Forelimb muscle (tissue), 1 donor: Measurements from ENCODE around the gene DVL3. TPM values are rescaled to one million over a fixed set of nuclear protein-coding genes. Genes with fewer than 3 reads are reported as not detected.
"Not testable (repeated sequence)": the region's sequence is repeated elsewhere in the genome, so short reads cannot be mapped to it uniquely, and the experiment has no call there.

Experiments used
- DNase-seq: peaks from one replicate; pipeline ENCODE4 v3.0.0-alpha.2; 2013; ENCODE audit warnings: low read depth
- polyA plus RNA-seq: library from polyadenylated mRNA; unstranded; fragments of 120-200 nt; gene quantifications from one replicate; pipeline ENCODE4 v1.2.1, GENCODE V29; 2013; ENCODE audit not compliant: insufficient read length

Gene DVL3
- polyA plus RNA-seq, 1 donor = 85.7 TPM

DNA sequence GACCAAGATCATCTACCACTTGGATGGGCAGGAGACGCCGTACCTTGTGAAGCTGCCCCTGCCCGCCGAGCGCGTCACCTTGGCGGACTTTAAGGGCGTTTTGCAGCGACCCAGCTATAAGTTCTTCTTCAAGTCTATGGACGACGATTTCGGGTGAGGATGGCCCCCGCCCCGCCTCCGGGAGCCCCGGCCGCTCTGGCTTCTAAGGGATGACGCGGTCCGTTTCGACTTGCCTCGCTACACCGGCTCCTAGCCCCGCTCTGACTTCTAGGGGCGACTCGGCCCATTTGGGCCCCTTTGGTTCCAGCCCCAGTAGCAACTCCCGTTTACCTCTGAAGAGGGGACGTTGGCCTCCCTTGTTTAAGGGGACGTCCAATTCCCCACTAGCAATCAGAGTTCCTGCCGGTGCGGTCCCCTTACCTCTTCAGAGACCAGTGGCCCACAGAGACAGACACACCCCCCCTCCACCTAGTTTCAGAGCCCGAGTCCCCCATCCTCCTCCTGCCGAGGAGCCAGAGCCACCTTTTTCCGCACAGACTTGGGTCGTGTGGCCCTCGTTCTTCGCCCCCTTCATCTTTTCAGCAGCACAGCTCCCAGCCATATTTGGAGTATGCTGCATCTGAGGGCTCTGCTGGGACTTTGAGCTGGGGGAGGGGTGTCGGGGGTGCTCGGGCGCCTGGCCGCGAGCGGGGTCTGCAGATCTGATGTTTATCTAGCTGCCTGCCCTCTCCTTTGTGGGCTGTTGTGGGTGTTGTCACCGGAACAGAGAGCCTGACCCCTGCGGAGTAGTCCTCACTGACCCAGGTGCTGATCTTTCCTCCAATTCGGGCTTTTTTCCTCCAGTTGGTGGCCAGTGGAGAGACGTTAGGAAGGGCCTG lies 706 bp downstream of the DVL3 start:
- no peak for DNase-seq

DNA sequence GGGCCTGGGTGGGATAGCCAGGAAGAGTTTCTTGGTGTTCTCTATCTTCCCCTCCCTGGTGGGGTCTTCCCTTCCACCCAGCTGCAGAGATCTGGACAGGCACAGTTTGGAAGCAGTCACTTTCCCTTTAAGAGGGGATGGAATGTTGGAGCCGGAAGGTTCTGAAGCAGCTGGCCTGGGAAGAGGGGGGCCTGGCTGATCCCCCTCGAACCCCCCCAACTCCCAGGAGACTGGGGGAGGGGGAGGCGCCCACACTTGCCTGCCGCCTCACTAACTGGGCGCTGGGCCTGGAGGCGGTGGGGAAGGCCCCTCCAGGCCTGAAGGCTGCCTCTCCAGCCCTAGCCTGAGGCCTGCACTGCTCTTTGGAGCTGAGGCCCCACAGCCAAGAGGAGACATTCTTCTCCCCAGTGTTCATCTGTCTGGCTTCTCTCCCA lies 1.4 kb downstream of the DVL3 start:
- DNase-seq = no peak

DNA sequence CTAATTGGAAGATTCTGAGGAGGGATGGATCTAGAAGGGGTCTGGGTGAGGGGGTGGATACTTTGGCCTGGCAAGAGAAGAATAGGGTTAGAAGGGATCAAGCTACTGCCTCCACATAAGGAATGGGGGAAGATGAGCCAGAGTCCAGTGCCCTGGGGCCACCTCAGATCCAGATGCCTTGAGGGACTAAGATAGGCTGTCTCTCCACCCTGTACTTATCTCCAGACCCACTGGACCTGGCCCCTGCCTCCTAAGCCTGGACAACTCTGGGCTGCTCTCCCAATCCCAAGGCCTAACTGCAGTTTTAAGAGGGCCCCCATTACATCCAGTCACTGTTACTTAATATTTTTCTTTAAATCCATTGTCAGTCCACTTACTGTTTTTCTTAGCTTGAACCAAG lies 2.0 kb downstream of the DVL3 start:
- DNase-seq = no peak

DNA sequence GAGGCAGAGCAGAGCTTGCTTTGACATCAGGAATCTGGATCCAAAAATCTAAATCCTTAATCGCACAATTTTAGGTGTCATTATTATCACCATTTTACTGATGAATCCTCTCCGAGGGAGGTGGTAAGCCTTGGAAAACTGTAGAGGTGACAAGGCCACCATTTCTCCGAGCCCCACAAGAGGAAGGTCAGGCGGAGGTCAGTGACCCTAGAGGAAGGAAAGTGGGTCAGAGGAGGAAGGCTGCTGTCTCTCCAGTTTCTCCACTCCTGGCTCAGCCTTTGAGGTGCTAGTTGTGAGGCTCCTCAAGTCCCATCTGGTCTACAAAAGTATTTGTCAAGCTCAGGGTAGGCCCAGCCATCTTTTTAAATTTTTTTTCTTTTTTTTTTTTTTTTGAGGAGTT lies 3.2 kb downstream of the DVL3 start:
- DNase-seq = no peak

DNA sequence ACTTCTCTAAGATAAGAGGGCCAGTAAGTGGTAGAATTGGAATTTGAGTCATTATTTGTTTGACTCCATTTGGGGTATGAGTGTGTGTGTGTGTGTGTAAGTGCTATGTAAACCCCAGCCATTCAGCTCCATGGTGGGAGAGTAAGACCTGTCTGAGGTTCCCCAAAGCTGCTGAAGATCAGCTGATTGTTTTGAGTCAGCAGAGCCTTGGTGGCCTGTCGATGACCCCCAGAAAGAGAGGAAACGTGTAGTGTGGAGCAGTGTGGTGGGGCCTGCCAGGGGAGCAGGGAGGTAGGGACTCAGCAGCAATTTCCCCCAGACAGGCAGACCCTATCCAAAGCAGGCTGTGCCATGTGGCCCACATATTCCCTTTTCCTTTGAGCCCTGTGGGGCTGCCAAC lies 5.3 kb downstream of the DVL3 start:
- no peak for DNase-seq

DNA sequence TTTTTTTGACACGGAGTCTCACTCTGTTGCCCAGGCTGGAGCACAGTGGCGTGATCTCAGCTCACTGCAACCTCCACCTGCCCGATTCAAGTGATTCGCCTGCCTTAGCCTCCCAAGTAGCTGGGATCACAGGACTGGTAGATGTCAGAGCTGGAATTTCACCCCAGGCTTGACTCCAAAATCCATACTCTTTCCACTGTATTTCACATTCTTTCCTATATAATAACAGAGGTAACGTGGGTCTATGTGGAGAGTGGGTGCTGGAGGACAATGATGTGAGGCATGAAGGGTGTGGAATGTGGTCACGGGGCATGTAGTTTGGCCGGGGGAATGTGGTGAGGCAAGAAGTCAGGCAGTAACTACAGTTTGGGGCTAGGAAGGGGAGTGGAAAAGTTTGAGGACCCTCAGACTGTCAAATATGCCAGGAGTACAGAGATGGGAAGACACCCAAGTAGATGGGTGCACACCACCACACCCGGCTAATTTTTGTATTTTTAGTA lies 7.4 kb downstream of the DVL3 start:
- not testable (repeated sequence) for DNase-seq

DNA sequence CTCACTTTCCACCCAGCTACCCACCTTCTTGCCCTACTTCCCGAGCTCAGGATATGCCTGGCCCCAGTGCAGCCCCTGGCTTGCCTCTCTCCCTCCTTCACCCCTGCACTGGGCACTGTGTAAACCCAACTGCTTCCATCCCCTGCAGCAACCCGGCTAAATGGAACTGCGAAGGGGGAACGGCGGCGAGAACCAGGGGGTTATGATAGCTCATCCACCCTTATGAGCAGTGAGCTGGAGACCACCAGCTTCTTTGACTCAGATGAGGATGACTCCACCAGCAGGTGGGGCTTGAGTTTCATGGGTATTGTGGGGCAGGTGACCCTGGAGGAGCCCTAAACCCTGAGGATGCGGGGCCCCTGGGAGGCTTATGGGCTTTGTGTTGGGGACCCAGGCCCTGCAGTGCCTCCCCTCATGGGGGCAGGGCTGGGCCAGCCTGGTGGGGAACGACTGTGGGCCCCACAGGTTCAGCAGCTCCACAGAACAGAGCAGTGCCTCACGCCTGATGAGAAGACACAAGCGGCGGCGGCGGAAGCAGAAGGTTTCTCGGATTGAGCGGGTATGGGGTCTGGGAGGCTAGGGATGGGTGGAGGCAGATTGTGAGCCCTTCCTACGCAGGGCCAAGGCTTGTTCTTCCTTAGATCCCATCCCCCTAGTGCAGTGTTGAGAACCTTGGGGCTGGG lies 9.6 kb downstream of the DVL3 start:
- no peak for DNase-seq

DNA sequence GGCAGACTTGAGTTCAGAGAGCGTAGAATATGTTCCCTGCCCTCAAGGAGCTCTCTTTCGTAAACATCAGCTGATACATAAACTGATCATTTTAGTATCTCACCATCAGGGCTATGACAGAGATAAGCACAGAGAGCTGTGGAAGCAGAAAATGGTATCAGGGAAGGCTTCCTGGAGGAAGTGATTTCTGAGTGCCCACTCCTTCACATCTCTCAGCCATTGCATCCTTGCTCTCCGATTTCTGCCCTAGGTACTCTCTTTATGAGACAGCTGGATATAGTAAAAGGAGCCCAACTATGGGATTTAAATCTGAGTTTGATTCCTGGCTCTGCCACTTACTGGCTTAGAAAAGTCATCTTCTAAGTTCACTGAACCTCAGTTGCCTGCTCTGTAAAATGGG lies 10.4 kb downstream of the DVL3 start:
- no peak for DNase-seq

DNA sequence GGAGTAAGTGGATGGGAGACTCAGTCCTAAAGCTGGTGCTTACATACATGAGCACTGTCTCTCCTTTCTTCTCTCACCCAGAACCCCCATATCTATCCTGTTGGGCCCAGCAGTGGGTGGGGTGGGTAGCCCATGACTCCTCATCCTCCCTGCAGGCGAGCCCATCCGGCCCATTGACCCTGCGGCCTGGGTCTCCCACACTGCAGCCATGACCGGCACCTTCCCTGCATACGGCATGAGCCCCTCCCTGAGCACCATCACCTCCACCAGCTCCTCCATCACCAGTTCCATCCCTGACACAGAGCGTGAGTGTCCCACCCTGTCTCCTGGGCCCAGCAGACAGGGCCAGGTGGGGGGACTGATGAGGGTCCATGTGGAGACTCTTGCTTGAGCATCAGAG lies 11.5 kb downstream of the DVL3 start:
- DNase-seq = no peak

DNA sequence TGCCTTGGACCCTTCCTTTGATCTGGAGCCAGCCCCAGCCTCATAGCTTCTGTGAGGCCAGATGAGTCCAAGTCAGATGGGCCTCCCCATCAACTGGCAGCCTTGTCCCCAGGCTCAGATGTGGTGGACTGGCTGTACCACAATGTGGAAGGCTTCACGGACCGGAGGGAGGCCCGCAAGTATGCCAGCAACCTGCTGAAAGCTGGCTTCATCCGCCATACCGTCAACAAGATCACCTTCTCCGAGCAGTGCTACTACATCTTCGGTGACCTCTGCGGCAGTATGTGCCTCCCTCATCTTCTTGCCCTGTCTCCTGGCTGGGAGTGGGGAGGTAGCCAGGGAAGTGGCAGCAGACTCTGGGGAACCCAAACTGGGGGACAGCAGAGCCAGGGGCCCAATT lies 12.6 kb downstream of the DVL3 start:
- no peak for DNase-seq

DNA sequence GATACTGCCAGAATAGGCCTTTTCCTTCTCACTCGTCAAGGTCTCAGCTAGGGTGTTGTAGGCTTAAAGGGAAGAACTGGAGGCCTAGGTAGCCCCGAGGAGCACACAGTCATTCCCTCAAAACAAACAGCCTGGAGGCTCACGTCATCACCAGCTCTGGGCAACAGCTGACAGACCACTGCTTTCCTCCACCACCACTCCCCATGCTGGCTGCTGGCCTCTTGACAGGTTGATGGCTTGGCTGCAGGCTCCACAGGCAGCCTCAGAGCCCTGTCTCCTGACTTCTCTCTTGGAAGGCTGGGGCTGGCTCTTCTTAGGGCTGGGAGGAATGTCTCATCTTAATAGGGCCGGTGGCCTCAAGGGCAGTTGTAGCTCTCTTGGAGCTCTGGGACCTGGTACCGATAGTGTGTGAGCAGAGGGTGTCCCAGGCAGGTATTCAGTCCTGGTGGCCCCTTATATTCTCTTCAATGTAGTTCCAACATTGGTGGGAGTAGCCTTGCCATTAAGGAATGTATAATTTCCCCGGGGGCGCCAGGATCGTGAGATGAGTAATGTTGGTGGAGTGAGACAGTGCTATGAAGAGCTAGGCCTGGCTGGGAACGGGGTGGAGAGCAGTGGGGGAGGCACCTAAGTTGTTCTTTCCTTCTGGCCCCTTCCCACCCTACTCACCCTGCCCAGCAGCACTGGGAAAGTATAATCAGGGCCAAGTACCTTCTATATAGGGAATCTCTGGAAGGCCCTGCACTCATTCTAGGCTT lies 13.4 kb downstream of the DVL3 start:
- no peak for DNase-seq

DNA sequence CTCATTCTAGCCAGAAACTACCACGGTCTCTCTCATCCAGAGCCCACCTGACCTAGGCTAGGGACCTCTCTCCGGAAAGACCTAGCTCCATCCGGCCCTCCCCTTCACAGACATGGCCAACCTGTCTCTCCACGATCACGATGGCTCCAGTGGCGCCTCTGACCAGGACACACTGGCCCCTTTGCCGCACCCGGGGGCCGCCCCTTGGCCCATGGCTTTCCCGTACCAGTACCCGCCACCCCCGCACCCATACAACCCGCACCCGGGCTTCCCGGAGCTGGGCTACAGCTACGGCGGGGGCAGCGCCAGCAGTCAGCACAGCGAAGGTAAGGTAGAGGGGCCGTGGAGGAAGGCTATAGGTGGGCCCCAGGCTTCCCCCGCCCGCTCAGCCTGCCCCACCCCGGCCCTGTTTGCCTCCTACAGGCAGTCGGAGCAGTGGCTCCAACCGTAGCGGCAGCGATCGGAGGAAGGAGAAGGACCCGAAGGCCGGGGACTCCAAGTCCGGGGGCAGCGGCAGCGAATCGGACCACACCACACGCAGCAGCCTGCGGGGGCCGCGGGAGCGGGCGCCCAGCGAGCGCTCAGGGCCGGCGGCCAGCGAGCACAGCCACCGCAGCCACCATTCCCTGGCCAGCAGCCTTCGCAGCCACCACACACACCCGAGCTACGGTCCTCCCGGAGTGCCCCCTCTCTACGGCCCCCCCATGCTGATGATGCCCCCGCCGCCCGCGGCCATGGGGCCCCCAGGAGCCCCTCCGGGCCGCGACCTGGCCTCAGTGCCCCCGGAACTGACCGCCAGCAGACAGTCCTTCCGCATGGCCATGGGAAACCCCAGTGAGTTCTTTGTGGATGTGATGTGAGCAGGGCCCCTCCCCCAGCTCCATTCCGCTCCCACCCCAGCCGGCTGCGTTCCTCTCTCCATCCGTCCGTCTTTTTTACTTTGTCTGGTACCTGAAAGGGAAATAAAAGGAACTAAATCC lies 15.0 kb downstream of the DVL3 start:
- DNase-seq = no peak

DNA sequence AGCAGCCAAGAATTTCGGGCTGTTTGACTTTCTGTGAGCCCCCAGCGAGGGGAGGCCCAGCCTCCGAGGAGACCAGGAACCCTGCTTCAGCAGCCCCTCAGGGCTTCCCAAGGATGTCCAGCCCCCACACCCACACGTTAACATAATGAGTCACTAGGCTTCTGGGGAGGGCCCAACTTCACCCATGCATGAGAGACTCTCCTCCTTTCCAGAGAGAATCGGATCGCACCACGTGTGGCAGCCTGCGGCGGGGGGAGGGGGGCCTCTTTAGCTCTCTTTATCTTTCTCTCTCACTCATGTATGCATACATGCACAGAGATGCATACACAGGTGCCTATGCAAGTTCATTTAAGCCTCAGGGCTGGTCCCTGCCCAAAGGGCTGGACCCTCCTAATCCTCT lies 16.4 kb downstream of the DVL3 start:
- DNase-seq = no peak

DNA sequence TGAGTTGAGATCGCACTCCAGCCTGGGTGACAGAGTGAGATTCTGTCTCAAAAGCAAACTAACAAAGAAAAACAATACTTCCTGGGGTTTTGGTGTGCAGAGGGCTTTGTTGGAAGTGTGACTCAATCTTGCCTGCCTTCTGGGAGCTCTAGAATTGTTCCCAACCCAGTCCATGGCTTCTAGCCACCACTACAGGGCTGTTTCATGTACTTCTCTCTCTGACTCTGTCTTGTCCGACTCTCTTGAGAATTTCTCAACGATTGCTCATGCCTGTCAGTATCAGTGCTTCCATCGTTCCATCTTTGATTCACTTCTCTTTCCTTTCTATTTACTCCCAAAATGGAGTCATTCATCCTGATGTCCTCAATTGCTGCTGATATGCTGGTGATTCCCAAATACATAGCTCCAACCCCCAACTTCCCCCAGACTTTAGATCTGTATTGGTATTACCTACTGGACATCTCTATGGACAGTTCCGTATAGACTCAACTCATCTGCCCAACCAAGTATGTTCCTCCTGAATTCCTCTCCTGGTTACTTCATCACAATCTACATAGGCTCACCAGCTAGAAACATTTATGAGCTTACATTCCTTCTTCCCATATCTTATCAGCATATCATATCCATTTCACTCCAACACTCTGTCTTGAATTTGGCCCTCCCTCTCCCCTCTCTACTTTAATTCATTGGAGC lies 17.6 kb downstream of the DVL3 start:
- DNase-seq = no peak

DNA sequence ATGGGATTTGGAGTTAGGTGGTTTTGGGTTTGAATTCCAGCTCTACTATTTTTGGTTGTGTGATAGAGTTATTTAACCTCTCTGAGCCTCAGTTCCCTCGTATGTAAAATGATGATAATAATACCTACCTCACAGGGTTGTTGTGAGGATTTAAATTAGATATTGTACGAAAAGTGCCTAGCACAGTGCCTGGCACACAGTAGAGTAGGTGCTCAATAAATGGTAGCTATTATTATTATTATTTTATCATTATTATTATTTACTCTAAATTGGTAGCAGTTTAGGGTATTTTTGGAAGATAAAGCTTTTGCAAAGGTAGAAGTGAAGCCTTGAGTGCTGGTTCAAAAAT lies 18.2 kb downstream of the DVL3 start:
- no peak for DNase-seq

DNA sequence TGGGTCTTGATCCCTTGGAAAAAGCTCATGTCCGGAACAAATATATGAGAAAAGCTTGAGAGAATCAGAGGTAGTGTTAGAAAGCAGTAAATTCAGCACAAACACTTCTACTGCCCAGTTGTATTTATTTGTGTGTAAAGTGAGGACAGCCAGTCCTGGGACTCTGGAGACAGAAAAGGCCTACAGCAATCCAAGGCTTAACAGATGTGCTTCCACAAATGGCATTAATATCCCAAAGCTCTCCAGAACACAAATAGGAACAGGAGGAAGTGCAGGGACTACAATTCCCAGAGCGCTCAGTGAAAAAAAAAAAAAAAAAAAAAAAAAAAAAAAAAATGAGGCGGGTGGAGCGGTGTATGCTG lies 19.1 kb downstream of the DVL3 start:
- no peak for DNase-seq

DNA sequence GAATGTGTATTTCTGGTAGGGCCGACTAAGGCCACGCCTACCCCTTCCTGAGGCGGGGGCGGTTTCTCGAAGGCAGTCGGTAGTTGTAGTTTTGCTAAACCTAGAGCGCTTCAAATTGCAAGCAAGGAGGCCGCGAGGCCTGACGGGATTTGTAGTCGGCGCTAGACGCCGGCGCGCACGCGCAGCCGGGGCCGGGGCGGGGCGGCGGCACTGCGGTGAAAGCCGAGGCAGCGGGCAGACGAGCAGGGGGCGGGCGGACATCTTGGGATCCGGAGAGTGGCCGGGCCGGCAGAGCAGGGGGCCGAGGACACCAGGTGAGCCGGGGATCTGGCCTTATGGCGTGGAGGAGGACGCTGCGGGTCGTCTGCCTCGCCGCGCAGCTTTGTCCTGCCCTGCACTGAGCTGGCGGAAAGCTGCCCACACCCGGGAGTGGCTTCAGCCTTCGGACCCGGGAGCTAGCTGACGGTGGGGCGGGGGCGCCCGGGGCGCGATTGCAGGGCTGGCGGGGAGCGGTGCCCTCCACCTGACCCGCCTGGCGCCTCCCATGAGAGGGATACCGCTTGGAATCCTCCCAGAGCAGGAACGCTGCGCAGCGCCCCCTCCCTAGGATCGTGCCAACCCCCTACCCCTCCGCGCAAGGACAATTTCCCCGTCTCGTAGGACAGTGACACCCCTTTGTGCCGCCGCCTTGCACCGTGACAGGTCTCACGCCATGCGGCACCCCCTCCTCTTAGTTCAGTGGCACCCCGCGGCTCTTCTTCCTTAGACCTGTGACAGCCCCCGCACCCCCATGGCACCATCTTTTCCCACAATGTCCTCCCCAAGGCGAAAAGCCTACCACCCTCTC lies 19.7 kb downstream of the DVL3 start, which contains the start of gene AP2M1:
Gene AP2M1 (plus strand): TSS at position 210 of the 847 bp plus-strand sequence. CDS start 2,139 bp downstream, outside the sequence.
- peak; percentile 97 for DNase-seq

DNA sequence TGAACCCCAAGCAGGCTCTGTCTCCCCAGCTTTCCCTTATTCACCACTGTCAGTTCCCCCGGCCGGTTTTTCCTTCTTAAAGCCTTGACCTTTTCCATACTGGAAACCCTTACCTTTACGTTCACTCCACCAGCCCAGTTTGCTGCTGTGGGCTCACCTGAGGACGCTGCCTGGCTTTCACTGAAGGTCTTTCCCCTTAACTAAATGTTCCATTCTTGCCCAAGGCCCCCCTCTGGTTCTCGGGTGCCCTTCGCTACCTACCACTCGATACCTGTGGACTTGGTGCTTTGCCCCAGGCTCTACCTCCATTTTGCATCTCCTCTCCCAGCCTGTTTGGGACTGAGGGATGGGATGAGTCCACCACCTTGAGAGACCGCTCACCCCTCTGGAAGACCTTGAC lies 20.3 kb downstream of the DVL3 start:
- no peak for DNase-seq

DNA sequence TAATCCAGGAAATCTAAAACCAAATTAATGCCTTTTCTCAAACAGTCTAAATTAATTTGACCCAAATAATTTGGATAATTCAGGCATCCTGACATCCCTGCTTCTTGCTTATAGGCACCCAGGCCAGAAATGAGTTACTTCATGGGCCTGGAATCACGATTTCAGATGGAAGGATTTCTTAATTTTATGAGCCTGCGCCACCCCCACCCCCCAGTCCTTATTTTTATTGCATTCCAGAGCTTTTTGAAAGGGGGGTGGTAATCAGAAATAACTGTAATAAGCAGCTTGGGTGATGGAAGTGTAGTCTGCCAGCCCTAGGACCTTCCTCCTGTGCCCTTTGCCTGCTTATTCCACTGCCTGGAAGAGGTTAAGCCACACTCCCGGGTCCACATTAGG lies 20.8 kb downstream of the DVL3 start:
- no peak for DNase-seq
